ENCODE results near the gene ERP29.
A peak's percentile ranks its signal among the peaks of the same experiment; 100 is the strongest.
"Not testable (repeated sequence)": the region's sequence is repeated elsewhere in the genome, so short reads cannot be mapped to it uniquely, and the experiment has no call there.

The ERP29 gene

DNA sequence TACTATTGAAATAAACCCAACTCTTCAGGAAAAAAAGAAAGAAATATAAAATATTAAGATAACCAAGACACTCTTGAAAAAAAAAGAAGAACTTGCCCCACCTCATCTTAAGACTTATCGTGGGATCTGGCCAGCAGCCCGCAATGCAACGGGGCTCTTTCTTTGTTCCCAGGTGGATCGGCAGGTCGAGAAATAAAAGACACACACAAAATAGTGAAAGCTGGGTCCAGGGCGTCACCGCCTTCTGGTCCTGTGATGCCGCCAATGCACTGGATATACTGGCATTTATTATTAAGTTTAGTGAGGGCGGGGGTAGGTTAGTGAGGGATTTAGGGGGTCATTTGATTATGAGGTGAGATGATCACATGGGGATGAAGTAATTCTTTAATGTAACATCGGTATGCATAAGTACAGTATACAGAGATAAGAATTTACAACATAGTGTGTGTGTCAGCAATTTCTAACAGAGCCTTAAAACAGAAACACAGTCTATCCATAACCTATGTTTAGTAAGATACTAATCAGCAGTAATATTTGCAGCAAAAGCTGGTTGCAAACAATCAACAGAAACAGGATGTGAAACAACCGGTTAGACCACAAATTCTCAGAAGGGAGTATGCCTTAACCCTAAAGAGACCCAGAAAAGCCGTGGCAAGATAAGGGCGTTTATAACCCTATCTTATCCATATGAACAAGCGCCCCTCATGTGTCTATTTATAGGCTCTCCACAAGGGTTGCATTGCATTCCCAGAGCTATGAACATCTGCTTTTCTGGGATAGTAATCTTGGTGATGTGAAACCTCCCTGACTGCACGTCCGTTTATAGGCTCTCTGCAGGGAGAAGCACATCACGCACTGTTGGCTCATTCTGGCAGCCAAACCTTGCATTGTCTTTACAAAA lies 18.8 kb upstream of the ERP29 start:
- H3K27ac Mint-ChIP-seq, H3K9me3 Mint-ChIP-seq, H3K36me3 Mint-ChIP-seq, H3K27me3 Mint-ChIP-seq: not testable (repeated sequence)
- Mint-ChIP-seq H3K4me1 (peaks cover 23% of the 10 kb centered on the region), H3K4me3 (peak overlapping the region; percentile 86)
- DNase-seq (ENCODE audit: low spot score in 2 of 2) (peak; percentile 41 to 47), ATAC-seq (ENCODE audit: low read depth) (peak; percentile 82)

- no peak for ATAC-seq (ENCODE audit: low read depth)
- no peak for DNase-seq (ENCODE audit: low spot score in 2 of 2)
- peaks cover 27% of the 10 kb centered on the region for H3K4me1 Mint-ChIP-seq
- peaks cover 3% of the 10 kb centered on the region for H3K27me3 Mint-ChIP-seq
- H3K27ac Mint-ChIP-seq = no peak overlapping the region
- H3K4me3 Mint-ChIP-seq = no peak overlapping the region
- H3K9me3 Mint-ChIP-seq = no peaks in the 10 kb centered on the region
- peaks cover 6% of the 10 kb centered on the region for H3K36me3 Mint-ChIP-seq
Measured at GRCh38 chr12:111995782-111996480, 17.3 kb upstream of the ERP29 start.

DNA sequence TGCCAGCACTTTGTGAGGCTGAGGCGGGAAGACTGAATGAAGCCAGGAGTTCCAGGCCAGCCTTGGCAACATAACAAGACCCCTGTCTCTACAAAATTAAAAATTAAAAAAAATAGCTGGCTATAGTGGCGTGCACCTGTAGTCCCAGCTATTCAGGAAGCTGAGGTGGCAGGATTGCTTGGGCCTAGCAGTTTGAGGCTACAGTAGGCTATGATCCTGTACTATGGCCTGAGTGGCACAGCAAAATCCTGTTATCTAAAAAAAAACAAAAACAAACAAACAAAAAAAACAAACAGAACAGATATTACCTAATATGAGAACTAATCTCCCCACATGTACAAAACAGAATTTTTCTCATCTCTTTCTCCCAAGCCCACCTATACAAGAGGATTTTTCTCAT lies 15.9 kb upstream of the ERP29 start:
- Mint-ChIP-seq H3K27me3 (peaks cover 1% of the 10 kb centered on the region), H3K36me3 (peaks cover 4% of the 10 kb centered on the region), H3K4me3 (no peak overlapping the region), H3K9me3 (no peaks in the 10 kb centered on the region), H3K4me1 (peaks cover 24% of the 10 kb centered on the region), H3K27ac (no peak overlapping the region)
- ATAC-seq (ENCODE audit: low read depth) (no peak), DNase-seq (ENCODE audit: low spot score in 2 of 2) (no peak)

GRCh38 chr12:111998015-111998414 lies 15.2 kb upstream of the ERP29 start:
- Mint-ChIP-seq H3K27ac (no peak overlapping the region), H3K4me1 (peaks cover 25% of the 10 kb centered on the region), H3K4me3 (no peak overlapping the region), H3K27me3 (peaks cover 1% of the 10 kb centered on the region), H3K9me3 (no peaks in the 10 kb centered on the region), H3K36me3 (peaks cover 4% of the 10 kb centered on the region)
- DNase-seq (ENCODE audit: low spot score in 2 of 2) (no peak), ATAC-seq (ENCODE audit: low read depth) (no peak)

GRCh38 chr12:111999129-111999528 lies 14.1 kb upstream of the ERP29 start:
- ATAC-seq (ENCODE audit: low read depth); H3K27me3 Mint-ChIP-seq; DNase-seq (ENCODE audit: low spot score in 2 of 2); H3K4me3 Mint-ChIP-seq; H3K27ac Mint-ChIP-seq; H3K9me3 Mint-ChIP-seq; H3K36me3 Mint-ChIP-seq: not testable (repeated sequence)
- H3K4me1 Mint-ChIP-seq = peaks cover 19% of the 10 kb centered on the region

DNA sequence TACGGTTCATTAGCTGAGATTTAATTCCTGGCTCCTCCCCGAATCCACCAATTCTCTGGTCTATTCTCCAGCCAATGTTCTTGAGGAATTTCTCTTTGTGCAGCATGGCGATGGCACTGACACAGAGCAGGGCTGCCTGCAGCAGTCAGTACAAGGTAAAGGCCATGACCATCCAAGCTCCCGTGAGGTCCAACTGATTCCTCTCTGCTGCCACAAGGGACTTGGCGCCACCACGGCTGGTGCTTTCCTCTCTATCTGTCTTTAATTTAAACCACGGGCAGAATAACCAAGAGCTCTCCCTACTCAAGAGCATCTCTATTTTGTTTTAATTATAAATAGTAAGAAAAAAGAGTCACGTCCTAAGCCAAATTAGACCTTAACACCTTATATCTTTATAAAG lies 12.4 kb upstream of the ERP29 start:
- Mint-ChIP-seq H3K27me3 (peaks cover 1% of the 10 kb centered on the region), H3K9me3 (no peaks in the 10 kb centered on the region), H3K27ac (no peak overlapping the region), H3K4me1 (peaks cover 17% of the 10 kb centered on the region), H3K4me3 (no peak overlapping the region), H3K36me3 (peaks cover 5% of the 10 kb centered on the region)
- no peak for DNase-seq (ENCODE audit: low spot score in 2 of 2)
- no peak for ATAC-seq (ENCODE audit: low read depth)

DNA sequence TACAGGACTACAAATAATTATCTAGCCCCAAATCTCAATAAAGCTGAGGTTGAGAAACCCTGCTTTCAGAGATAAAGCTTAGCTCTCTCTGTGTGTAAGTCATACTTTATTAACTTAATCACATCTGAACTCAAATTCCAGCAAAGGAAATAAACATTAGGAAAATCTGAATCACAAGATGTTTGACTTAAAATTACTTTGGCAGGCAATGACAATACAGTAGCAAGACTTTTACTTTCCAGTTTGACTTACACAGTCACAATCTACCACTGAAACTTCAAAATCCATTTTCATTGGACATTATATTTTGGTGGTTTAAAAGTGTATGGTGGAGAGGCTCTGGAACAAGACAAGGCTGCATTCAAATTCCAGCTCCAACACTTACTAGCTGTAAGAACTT lies 11.7 kb upstream of the ERP29 start:
- peaks cover 1% of the 10 kb centered on the region for H3K27me3 Mint-ChIP-seq
- no peaks in the 10 kb centered on the region for H3K9me3 Mint-ChIP-seq
- H3K27ac Mint-ChIP-seq = no peak overlapping the region
- ATAC-seq (ENCODE audit: low read depth) = no peak
- no peak overlapping the region for H3K4me3 Mint-ChIP-seq
- H3K36me3 Mint-ChIP-seq = peaks cover 5% of the 10 kb centered on the region
- no peak for DNase-seq (ENCODE audit: low spot score in 2 of 2)
- H3K4me1 Mint-ChIP-seq = peaks cover 21% of the 10 kb centered on the region

DNA sequence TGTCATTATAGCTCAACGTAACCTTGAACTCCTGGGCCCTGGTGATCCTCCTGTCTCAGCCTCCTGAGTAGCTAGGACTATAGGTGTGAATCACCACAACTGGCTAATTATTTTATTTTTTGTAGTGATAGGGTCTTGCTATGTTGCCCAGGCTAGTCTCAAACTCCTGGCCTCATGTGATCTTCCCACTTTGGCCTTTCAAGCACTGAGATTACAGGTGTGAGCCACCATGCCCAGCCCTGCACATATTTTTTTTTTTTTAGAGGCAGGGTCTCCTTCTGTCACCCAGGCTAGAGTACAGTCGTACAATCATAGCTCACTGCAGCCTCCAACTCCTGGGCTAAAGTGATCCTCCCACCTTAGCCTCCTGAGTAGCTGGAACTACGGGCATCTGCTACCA lies 9.2 kb upstream of the ERP29 start:
- peaks cover 19% of the 10 kb centered on the region for H3K4me1 Mint-ChIP-seq
- no peak overlapping the region for H3K4me3 Mint-ChIP-seq
- peaks cover 5% of the 10 kb centered on the region for H3K36me3 Mint-ChIP-seq
- DNase-seq (ENCODE audit: low spot score in 2 of 2) (no peak), ATAC-seq (ENCODE audit: low read depth) (no peak)
- H3K9me3 Mint-ChIP-seq = no peaks in the 10 kb centered on the region
- H3K27me3 Mint-ChIP-seq = no peaks in the 10 kb centered on the region
- H3K27ac Mint-ChIP-seq = no peak overlapping the region

- no peak for DNase-seq (ENCODE audit: low spot score in 2 of 2)
- no peak for ATAC-seq (ENCODE audit: low read depth)
- no peak overlapping the region for H3K4me3 Mint-ChIP-seq
- H3K36me3 Mint-ChIP-seq = peaks cover 5% of the 10 kb centered on the region
- no peak overlapping the region for H3K27ac Mint-ChIP-seq
- no peaks in the 10 kb centered on the region for H3K27me3 Mint-ChIP-seq
- no peaks in the 10 kb centered on the region for H3K9me3 Mint-ChIP-seq
- peaks cover 19% of the 10 kb centered on the region for H3K4me1 Mint-ChIP-seq
Measured at GRCh38 chr12:112005419-112006395, 7.5 kb upstream of the ERP29 start.

GRCh38 chr12:112007945-112008344 lies 5.3 kb upstream of the ERP29 start:
- no peak for DNase-seq (ENCODE audit: low spot score in 2 of 2)
- H3K36me3 Mint-ChIP-seq = peaks cover 4% of the 10 kb centered on the region
- ATAC-seq (ENCODE audit: low read depth) = no peak
- no peak overlapping the region for H3K27ac Mint-ChIP-seq
- no peak overlapping the region for H3K4me3 Mint-ChIP-seq
- H3K27me3 Mint-ChIP-seq = no peaks in the 10 kb centered on the region
- H3K4me1 Mint-ChIP-seq = peaks cover 21% of the 10 kb centered on the region
- H3K9me3 Mint-ChIP-seq = no peaks in the 10 kb centered on the region

DNA sequence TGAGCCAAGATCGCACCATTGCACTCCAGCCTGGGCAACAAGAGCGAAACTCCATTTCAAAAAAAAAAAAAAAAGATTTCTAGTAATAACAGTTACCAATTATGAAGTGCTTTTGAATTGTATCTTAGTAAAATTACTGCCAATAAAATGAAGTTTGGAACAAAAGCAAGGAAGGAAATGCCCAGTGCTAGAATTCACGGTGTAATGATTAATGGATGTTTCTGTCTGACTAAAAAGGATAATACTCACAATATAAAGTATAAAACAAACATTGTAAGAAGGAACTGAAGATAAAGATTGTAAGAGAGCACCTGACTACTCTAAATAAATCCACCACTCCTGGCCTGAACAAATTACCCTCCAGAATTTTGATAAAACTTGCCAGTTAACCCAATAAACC lies 4.3 kb upstream of the ERP29 start:
- Mint-ChIP-seq H3K27ac (no peak overlapping the region), H3K4me3 (no peak overlapping the region), H3K27me3 (no peaks in the 10 kb centered on the region), H3K36me3 (peaks cover 4% of the 10 kb centered on the region), H3K9me3 (no peaks in the 10 kb centered on the region), H3K4me1 (peaks cover 21% of the 10 kb centered on the region)
- DNase-seq (ENCODE audit: low spot score in 2 of 2) (no peak), ATAC-seq (ENCODE audit: low read depth) (no peak)

DNA sequence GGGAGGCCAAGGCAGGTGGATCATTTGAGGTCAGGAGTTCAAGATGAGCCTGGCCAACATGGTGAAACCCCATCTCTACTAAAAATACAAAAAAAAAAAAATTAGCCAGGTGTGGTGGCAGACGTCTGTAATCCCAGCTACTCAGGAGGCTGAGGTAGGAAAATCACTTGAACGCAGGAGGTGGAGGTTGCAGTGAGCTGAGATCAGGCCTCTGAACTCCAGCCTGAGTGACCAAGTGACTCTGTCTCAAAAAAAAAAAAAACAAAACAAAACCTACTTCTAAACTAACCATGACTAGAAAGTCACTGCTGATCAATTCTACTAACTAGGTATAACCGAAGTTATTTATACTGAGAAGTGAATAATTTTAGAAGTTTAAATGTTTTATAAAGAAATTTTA lies 3.6 kb upstream of the ERP29 start:
- H3K27me3 Mint-ChIP-seq; H3K36me3 Mint-ChIP-seq; ATAC-seq (ENCODE audit: low read depth); DNase-seq (ENCODE audit: low spot score in 2 of 2); H3K9me3 Mint-ChIP-seq; H3K4me3 Mint-ChIP-seq; H3K27ac Mint-ChIP-seq: not testable (repeated sequence)
- H3K4me1 Mint-ChIP-seq = peaks cover 26% of the 10 kb centered on the region

GRCh38 chr12:112010415-112011344 lies 2.5 kb upstream of the ERP29 start:
- Mint-ChIP-seq H3K4me1 (peaks cover 29% of the 10 kb centered on the region), H3K36me3 (peaks cover 5% of the 10 kb centered on the region), H3K27ac (no peak overlapping the region), H3K9me3 (peaks cover 1% of the 10 kb centered on the region), H3K27me3 (no peaks in the 10 kb centered on the region), H3K4me3 (no peak overlapping the region)
- DNase-seq (ENCODE audit: low spot score in 2 of 2) = no peak
- ATAC-seq (ENCODE audit: low read depth) = no peak
